GM23338 (cell line): ENCODE results near the gene CRADD. TPM values are rescaled to one million over a fixed set of nuclear protein-coding genes. Genes with fewer than 3 reads are reported as not detected.

Experiments used
- ATAC-seq: fragments of 200-7000 bp; cut with Tn5 transposase; 3 replicates; pipeline ENCODE4 v1.9.1; 2020
- DNase-seq: peaks from one replicate; pipeline ENCODE4 v3.0.0-alpha.2; 2015; ENCODE audit warnings: low spot score
- H2AFZ ChIP-seq: fragments of 200-600 bp; sonication (generic); 2 replicates; pipeline ENCODE4 v1.8.0; 2016; ENCODE audit warnings: antibody characterized with exemption, mild to moderate bottlenecking, moderate library complexity
- H3F3A ChIP-seq: fragments of 200-600 bp; sonication (generic); replicated peaks from 2 replicates; pipeline ENCODE4 v1.8.0; 2017; ENCODE audit warnings: antibody characterized with exemption, mixed run types, low read depth
- H3K27ac ChIP-seq: fragments of 200-600 bp; sonication (generic); 2 replicates; pipeline ENCODE4 v1.6.1; 2016; ENCODE audit warnings: low read depth
- H3K27me3 ChIP-seq: fragments of 200-600 bp; sonication (generic); 2 replicates; pipeline ENCODE4 v1.8.0; 2016; ENCODE audit warnings: mild to moderate bottlenecking, mixed run types, moderate library complexity; ENCODE audit not compliant: insufficient read depth
- H3K36me3 ChIP-seq: fragments of 200-600 bp; sonication (generic); 2 replicates; pipeline ENCODE4 v1.8.0; 2016; ENCODE audit warnings: mild to moderate bottlenecking; ENCODE audit not compliant: insufficient read depth
- H3K4me1 ChIP-seq: fragments of 200-600 bp; sonication (generic); 2 replicates; pipeline ENCODE4 v1.8.0; 2016; ENCODE audit warnings: mild to moderate bottlenecking, moderate library complexity; ENCODE audit not compliant: insufficient read depth
- H3K4me2 ChIP-seq: fragments of 200-600 bp; sonication (generic); 2 replicates; pipeline ENCODE4 v1.7.1; 2017; ENCODE audit warnings: mixed run types
- H3K4me3 ChIP-seq: fragments of 200-600 bp; sonication (generic); 2 replicates; pipeline ENCODE4 v1.6.1; 2016; ENCODE audit warnings: mixed run types
- H3K79me2 ChIP-seq: fragments of 200-600 bp; sonication (generic); replicated peaks from 2 replicates; pipeline ENCODE4 v1.8.0; 2017; ENCODE audit warnings: mild to moderate bottlenecking; ENCODE audit not compliant: insufficient read depth
- H3K9me2 ChIP-seq: fragments of 200-600 bp; sonication (generic); 2 replicates; pipeline ENCODE4 v1.8.0; 2017; ENCODE audit not compliant: insufficient read depth
- H4K20me1 ChIP-seq: fragments of 200-600 bp; sonication (generic); replicated peaks from 2 replicates; pipeline ENCODE4 v1.8.0; 2017; ENCODE audit warnings: mild to moderate bottlenecking; ENCODE audit not compliant: insufficient read depth
- H3K27ac Mint-ChIP-seq: 2 replicates; pipeline ENCODE4 v1.8.0; 2020; ENCODE audit warnings: inconsistent platforms, mild to moderate bottlenecking, moderate library complexity, mixed read lengths
- H3K27me3 Mint-ChIP-seq: 3 replicates; pipeline ENCODE4 v1.8.0; 2022; ENCODE audit warnings: low read depth, mild to moderate bottlenecking, moderate library complexity, mixed read lengths, inconsistent platforms; ENCODE audit not compliant: insufficient read depth, poor library complexity
- H3K36me3 Mint-ChIP-seq: 3 replicates; pipeline ENCODE4 v1.8.0; 2021; ENCODE audit warnings: low read depth, mild to moderate bottlenecking, inconsistent platforms, moderate library complexity, mixed read lengths
- H3K4me1 Mint-ChIP-seq: 3 replicates; pipeline ENCODE4 v1.8.0; 2020; ENCODE audit warnings: mild to moderate bottlenecking, inconsistent platforms, mixed read lengths
- H3K4me3 Mint-ChIP-seq: 3 replicates; pipeline ENCODE4 v1.8.0; 2021; ENCODE audit warnings: moderate library complexity, mild to moderate bottlenecking, inconsistent platforms, mixed read lengths
- H3K9me3 Mint-ChIP-seq: 3 replicates; pipeline ENCODE4 v1.8.0; 2020; ENCODE audit warnings: moderate library complexity, mild to moderate bottlenecking, inconsistent platforms, mixed read lengths
- CREB1 ChIP-seq: fragments of 250-450 bp; sonication (Bioruptor Pico); IDR thresholded peaks from 2 replicates; pipeline ENCODE4 v1.5.0; 2020; ENCODE audit warnings: low read depth, mild to moderate bottlenecking, moderate library complexity
- EZH2 ChIP-seq: fragments of 200-600 bp; sonication (generic); IDR thresholded peaks from one replicate; pipeline ENCODE4 v1.8.0; 2017; ENCODE audit warnings: antibody characterized with exemption, mild to moderate bottlenecking, low read depth; ENCODE audit not compliant: unreplicated experiment
- EZH2phosphoT487 ChIP-seq: fragments of 200-600 bp; sonication (generic); IDR thresholded peaks from one replicate; pipeline ENCODE4 v1.8.1; 2018; ENCODE audit warnings: antibody characterized with exemption; ENCODE audit not compliant: unreplicated experiment
- JUNB ChIP-seq: IDR thresholded peaks from one replicate; pipeline ENCODE4 v1.6.1; 2016; ENCODE audit warnings: antibody characterized with exemption; ENCODE audit not compliant: unreplicated experiment
- NANOG ChIP-seq: IDR thresholded peaks from 2 replicates; pipeline ENCODE4 v1.6.1; 2016; ENCODE audit warnings: antibody characterized with exemption, borderline replicate concordance
- POLR2AphosphoS5 ChIP-seq: IDR thresholded peaks from 2 replicates; pipeline ENCODE4 v1.6.1; 2016; ENCODE audit warnings: antibody characterized with exemption, low read depth
- STAT1 ChIP-seq: IDR thresholded peaks from one replicate; pipeline ENCODE4 v1.6.1; 2016; ENCODE audit warnings: antibody characterized with exemption; ENCODE audit not compliant: unreplicated experiment
- ZNF114 ChIP-seq: fragments of 250-450 bp; sonication (Bioruptor Pico); IDR thresholded peaks from 2 replicates; pipeline ENCODE4 v1.5.0; 2020; ENCODE audit warnings: mild to moderate bottlenecking, moderate library complexity
- ZNF331 ChIP-seq: fragments of 250-450 bp; sonication (Bioruptor Pico); IDR thresholded peaks from 2 replicates; pipeline ENCODE4 v1.5.0; 2020; ENCODE audit warnings: low read depth, mild to moderate bottlenecking, moderate library complexity
- polyA plus RNA-seq: library from polyadenylated mRNA; unstranded; fragments of >200 nt; fragmentation: Nextera tagmentation; extraction: Ambion mirVana; gene quantifications from 2 replicates; pipeline ENCODE4 v1.2.1, GENCODE V29; 2016
- total RNA-seq: library from RNA; depleted of rRNA; stranded (reverse); fragments of >200 nt; shearing (Covaris generic); gene quantifications from 2 replicates; pipeline ENCODE4 v1.2.3, GENCODE V29; 2014
- TF ChIP-seq, protein P1 (sequence below), 2 experiments: fragments of 200-600 bp in 1 of 2; sonication (generic) in 1 of 2; conservative IDR thresholded peaks; 2 replicates each; pipeline versions ENCODE4 v1.5.1 to v1.6.1; 2016 to 2017; ENCODE audit warnings: antibody characterized with exemption in 2 of 2, low read depth in 2 of 2, mild to moderate bottlenecking in 2 of 2, moderate library complexity in 1 of 2
- TF ChIP-seq, protein P2 (sequence below): IDR thresholded peaks from 2 replicates; pipeline ENCODE4 v1.6.1; 2016; ENCODE audit warnings: antibody characterized with exemption
- TF ChIP-seq, protein P3 (sequence below): fragments of 250-450 bp; sonication (Bioruptor Pico); IDR thresholded peaks from 2 replicates; pipeline ENCODE4 v1.5.0; 2020; ENCODE audit warnings: mild to moderate bottlenecking, moderate library complexity
- TF ChIP-seq, protein P4 (sequence below): IDR thresholded peaks from one replicate; pipeline ENCODE4 v1.6.1; 2018; ENCODE audit warnings: antibody characterized with exemption; ENCODE audit not compliant: unreplicated experiment

Gene CRADD
- total and polyA plus RNA-seq, 2 experiments from 2014 or later: 6.3 to 27.9 TPM

DNA sequence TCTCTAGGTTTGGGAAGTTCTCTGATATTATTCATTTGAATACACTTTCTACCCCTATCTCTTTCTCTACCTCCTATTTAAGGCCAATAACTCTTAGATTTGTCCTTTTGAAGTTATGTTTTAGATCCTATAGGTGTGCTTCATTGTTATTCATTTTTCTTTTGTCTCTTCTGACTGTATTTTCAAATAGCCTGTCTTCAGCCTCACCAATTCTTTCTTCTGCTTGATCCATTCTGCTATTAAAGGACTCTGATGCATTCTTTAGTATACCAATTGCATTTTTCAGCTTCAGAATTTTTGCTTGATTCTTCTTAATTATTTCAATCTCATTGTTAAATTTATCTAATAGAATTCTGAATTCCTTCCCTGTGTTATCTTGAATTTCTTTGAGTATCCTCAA is 199.2 kb downstream of the CRADD start:
- Histone ChIP-seq H3K36me3 (no peaks in the 10 kb centered on the region; the same call in 1 of the 2 replicates), H4K20me1 (no peaks in the 10 kb centered on the region), H2AFZ (no peak overlapping the region), H3K79me2 (no peaks in the 10 kb centered on the region), H3K4me3 (no peak overlapping the region), H3K4me2 (no peak overlapping the region), H3K9me2 (no peaks in the 10 kb centered on the region; the same call in 1 of the 2 replicates), H3K4me1 (no peaks in the 10 kb centered on the region), H3F3A (no peaks in the 10 kb centered on the region), H3K27me3 (no peaks in the 10 kb centered on the region), H3K27ac (no peak overlapping the region)
- no peak overlapping the region for H3K27ac Mint-ChIP-seq
- no peak for DNase-seq
- peaks cover 35% of the 10 kb centered on the region for H3K9me3 Mint-ChIP-seq
- H3K27me3 Mint-ChIP-seq: peaks cover 3% of the 10 kb centered on the region
- peaks cover 8% of the 10 kb centered on the region; the same call in 2 of the 3 replicates for H3K36me3 Mint-ChIP-seq
- H3K4me1 Mint-ChIP-seq: no peaks in the 10 kb centered on the region
- TF ChIP-seq EZH2phosphoT487 (no peak), ZNF331 (CRISPR knock-in tag) (no peak), POLR2AphosphoS5 (no peak), CREB1 (CRISPR knock-in tag) (no peak), EZH2 (no peak), NANOG (no peak), ZNF114 (no peak), JUNB (no peak), STAT1 (no peak)
- TF ChIP-seq, protein P1, sequence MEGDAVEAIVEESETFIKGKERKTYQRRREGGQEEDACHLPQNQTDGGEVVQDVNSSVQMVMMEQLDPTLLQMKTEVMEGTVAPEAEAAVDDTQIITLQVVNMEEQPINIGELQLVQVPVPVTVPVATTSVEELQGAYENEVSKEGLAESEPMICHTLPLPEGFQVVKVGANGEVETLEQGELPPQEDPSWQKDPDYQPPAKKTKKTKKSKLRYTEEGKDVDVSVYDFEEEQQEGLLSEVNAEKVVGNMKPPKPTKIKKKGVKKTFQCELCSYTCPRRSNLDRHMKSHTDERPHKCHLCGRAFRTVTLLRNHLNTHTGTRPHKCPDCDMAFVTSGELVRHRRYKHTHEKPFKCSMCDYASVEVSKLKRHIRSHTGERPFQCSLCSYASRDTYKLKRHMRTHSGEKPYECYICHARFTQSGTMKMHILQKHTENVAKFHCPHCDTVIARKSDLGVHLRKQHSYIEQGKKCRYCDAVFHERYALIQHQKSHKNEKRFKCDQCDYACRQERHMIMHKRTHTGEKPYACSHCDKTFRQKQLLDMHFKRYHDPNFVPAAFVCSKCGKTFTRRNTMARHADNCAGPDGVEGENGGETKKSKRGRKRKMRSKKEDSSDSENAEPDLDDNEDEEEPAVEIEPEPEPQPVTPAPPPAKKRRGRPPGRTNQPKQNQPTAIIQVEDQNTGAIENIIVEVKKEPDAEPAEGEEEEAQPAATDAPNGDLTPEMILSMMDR (conservative IDR thresholded peaks at IDR 0.05; ENCODE audit: low read depth in 2 of 2): no peak
- TF ChIP-seq, protein P2, sequence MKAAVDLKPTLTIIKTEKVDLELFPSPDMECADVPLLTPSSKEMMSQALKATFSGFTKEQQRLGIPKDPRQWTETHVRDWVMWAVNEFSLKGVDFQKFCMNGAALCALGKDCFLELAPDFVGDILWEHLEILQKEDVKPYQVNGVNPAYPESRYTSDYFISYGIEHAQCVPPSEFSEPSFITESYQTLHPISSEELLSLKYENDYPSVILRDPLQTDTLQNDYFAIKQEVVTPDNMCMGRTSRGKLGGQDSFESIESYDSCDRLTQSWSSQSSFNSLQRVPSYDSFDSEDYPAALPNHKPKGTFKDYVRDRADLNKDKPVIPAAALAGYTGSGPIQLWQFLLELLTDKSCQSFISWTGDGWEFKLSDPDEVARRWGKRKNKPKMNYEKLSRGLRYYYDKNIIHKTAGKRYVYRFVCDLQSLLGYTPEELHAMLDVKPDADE: no peak
- TF ChIP-seq, protein P3, sequence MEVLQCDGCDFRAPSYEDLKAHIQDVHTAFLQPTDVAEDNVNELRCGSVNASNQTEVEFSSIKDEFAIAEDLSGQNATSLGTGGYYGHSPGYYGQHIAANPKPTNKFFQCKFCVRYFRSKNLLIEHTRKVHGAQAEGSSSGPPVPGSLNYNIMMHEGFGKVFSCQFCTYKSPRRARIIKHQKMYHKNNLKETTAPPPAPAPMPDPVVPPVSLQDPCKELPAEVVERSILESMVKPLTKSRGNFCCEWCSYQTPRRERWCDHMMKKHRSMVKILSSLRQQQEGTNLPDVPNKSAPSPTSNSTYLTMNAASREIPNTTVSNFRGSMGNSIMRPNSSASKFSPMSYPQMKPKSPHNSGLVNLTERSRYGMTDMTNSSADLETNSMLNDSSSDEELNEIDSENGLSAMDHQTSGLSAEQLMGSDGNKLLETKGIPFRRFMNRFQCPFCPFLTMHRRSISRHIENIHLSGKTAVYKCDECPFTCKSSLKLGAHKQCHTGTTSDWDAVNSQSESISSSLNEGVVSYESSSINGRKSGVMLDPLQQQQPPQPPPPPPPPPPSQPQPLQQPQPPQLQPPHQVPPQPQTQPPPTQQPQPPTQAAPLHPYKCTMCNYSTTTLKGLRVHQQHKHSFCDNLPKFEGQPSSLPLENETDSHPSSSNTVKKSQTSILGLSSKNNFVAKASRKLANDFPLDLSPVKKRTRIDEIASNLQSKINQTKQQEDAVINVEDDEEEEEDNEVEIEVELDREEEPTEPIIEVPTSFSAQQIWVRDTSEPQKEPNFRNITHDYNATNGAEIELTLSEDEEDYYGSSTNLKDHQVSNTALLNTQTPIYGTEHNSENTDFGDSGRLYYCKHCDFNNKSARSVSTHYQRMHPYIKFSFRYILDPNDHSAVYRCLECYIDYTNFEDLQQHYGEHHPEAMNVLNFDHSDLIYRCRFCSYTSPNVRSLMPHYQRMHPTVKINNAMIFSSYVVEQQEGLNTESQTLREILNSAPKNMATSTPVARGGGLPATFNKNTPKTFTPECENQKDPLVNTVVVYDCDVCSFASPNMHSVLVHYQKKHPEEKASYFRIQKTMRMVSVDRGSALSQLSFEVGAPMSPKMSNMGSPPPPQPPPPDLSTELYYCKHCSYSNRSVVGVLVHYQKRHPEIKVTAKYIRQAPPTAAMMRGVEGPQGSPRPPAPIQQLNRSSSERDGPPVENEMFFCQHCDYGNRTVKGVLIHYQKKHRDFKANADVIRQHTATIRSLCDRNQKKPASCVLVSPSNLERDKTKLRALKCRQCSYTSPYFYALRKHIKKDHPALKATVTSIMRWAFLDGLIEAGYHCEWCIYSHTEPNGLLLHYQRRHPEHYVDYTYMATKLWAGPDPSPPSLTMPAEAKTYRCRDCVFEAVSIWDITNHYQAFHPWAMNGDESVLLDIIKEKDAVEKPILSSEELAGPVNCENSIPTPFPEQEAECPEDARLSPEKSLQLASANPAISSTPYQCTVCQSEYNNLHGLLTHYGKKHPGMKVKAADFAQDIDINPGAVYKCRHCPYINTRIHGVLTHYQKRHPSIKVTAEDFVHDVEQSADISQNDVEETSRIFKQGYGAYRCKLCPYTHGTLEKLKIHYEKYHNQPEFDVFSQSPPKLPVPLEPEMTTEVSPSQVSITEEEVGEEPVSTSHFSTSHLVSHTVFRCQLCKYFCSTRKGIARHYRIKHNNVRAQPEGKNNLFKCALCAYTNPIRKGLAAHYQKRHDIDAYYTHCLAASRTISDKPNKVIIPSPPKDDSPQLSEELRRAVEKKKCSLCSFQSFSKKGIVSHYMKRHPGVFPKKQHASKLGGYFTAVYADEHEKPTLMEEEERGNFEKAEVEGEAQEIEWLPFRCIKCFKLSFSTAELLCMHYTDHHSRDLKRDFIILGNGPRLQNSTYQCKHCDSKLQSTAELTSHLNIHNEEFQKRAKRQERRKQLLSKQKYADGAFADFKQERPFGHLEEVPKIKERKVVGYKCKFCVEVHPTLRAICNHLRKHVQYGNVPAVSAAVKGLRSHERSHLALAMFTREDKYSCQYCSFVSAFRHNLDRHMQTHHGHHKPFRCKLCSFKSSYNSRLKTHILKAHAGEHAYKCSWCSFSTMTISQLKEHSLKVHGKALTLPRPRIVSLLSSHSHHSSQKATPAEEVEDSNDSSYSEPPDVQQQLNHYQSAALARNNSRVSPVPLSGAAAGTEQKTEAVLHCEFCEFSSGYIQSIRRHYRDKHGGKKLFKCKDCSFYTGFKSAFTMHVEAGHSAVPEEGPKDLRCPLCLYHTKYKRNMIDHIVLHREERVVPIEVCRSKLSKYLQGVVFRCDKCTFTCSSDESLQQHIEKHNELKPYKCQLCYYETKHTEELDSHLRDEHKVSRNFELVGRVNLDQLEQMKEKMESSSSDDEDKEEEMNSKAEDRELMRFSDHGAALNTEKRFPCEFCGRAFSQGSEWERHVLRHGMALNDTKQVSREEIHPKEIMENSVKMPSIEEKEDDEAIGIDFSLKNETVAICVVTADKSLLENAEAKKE (CRISPR knock-in tag): no peak
- TF ChIP-seq, protein P4, sequence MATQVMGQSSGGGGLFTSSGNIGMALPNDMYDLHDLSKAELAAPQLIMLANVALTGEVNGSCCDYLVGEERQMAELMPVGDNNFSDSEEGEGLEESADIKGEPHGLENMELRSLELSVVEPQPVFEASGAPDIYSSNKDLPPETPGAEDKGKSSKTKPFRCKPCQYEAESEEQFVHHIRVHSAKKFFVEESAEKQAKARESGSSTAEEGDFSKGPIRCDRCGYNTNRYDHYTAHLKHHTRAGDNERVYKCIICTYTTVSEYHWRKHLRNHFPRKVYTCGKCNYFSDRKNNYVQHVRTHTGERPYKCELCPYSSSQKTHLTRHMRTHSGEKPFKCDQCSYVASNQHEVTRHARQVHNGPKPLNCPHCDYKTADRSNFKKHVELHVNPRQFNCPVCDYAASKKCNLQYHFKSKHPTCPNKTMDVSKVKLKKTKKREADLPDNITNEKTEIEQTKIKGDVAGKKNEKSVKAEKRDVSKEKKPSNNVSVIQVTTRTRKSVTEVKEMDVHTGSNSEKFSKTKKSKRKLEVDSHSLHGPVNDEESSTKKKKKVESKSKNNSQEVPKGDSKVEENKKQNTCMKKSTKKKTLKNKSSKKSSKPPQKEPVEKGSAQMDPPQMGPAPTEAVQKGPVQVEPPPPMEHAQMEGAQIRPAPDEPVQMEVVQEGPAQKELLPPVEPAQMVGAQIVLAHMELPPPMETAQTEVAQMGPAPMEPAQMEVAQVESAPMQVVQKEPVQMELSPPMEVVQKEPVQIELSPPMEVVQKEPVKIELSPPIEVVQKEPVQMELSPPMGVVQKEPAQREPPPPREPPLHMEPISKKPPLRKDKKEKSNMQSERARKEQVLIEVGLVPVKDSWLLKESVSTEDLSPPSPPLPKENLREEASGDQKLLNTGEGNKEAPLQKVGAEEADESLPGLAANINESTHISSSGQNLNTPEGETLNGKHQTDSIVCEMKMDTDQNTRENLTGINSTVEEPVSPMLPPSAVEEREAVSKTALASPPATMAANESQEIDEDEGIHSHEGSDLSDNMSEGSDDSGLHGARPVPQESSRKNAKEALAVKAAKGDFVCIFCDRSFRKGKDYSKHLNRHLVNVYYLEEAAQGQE: no peak
- H3K4me3 Mint-ChIP-seq: no peak overlapping the region
- ATAC-seq: no peak
